ENCODE measurements around the gene SDHB. TPM values are rescaled to one million over a fixed set of nuclear protein-coding genes. Genes with fewer than 3 reads are reported as not detected.

Gene SDHB
- total and polyA plus RNA-seq, 2 of the 13 experiments (the other 11 are each of a cell fraction or from before 2014, with no cell fraction given) = 136 to 142 TPM

GRCh38 chr1:17011092-17011438 is 42.8 kb downstream of the SDHB start:
- peak overlapping the region; percentile 99 for H3K4me2 ChIP-seq (ENCODE audit: low read depth, low read length)
- no peaks in the 10 kb centered on the region for H3K36me3 ChIP-seq (replicated peaks in 1 of 2; ENCODE audit: control insufficient read depth in 1 of 2, insufficient read depth in 2 of 2, low read length in 2 of 2)
- DNase-seq (ENCODE audit: low spot score) = no peak
- no TSS peak for BruUV-seq (replicated peaks)
- no peak overlapping the region for H3K27ac ChIP-seq (ENCODE audit: extremely low read length, insufficient read depth, low read length)
- TF ChIP-seq LCORL (IDR thresholded peaks at IDR 0.05) (no peak), LCORL (CRISPR knock-in tag; IDR thresholded peaks at IDR 0.05) (0 out of 2 replicates have a peak, but pooled peaks have one; percentile 27), ZNF749 (CRISPR knock-in tag; IDR thresholded peaks at IDR 0.05; ENCODE audit: borderline replicate concordance) (0 out of 2 replicates have a peak, but pooled peaks have one; percentile 2), GFI1 (CRISPR knock-in tag; IDR thresholded peaks at IDR 0.05; ENCODE audit: borderline replicate concordance) (0 out of 2 replicates have a peak, but pooled peaks have one; percentile 22), ZNF501 (CRISPR knock-in tag; IDR thresholded peaks at IDR 0.05) (peak; percentile 27; the same call in 1 of the 2 replicates), NR1H2 (CRISPR knock-in tag; IDR thresholded peaks at IDR 0.05; ENCODE audit: borderline replicate concordance, low read depth) (no peak), FOXM1 (CRISPR knock-in tag; IDR thresholded peaks at IDR 0.05) (no peak), TBX2 (CRISPR knock-in tag; IDR thresholded peaks at IDR 0.05; ENCODE audit: borderline replicate concordance) (no peak), ZSCAN20 (CRISPR knock-in tag; IDR thresholded peaks at IDR 0.05; ENCODE audit: borderline replicate concordance) (peak; percentile 26; the same call in 1 of the 2 replicates), ZNF768 (CRISPR knock-in tag; IDR thresholded peaks at IDR 0.05) (peak; percentile 79), ZNF672 (CRISPR knock-in tag; IDR thresholded peaks at IDR 0.05) (no peak), ZNF34 (CRISPR knock-in tag; IDR thresholded peaks at IDR 0.05; ENCODE audit: borderline replicate concordance) (no peak), ZFY (CRISPR knock-in tag; IDR thresholded peaks at IDR 0.05) (no peak), ZNF407 (CRISPR knock-in tag; IDR thresholded peaks at IDR 0.05; ENCODE audit: not compliant biosample characterization) (peak; percentile 55), ZNF839 (CRISPR knock-in tag; IDR thresholded peaks at IDR 0.05; ENCODE audit: borderline replicate concordance) (no peak), FOXO4 (CRISPR knock-in tag; conservative IDR thresholded peaks at IDR 0.05) (0 out of 2 replicates have a peak, but pooled peaks have one; percentile 10)
- H3K9me3 ChIP-seq (ENCODE audit: low read length) = no peaks in the 10 kb centered on the region
- no peak overlapping the region for H2AFZ ChIP-seq (ENCODE audit: low read length)
- CTCF ChIA-PET (ENCODE audit: low intra/inter-chr PET ratio, low total read pairs) = no interaction called here
- no peaks in the 10 kb centered on the region for H4K20me1 ChIP-seq (ENCODE audit: insufficient read depth, low read length)
- H3K27me3 ChIP-seq (ENCODE audit: control insufficient read depth in 1 of 2, insufficient read depth in 2 of 2, low read length in 2 of 2) = no peaks in the 10 kb centered on the region
- H3K4me1 ChIP-seq (ENCODE audit: insufficient read depth, low read length) = peaks cover 43% of the 10 kb centered on the region
- FAIRE-seq = no peak
- intact Hi-C loops (cut with micrococcal nuclease; ENCODE audit: unreplicated experiment) (no loop called here), in situ Hi-C loops (cut with HindIII; ENCODE audit: extremely low pct_ligation_motif_present, low pct_unique_long_range_greater_than_20kb) (no loop called here)
- POLR2A ChIA-PET = no interaction called here
- peak overlapping the region; percentile 70 for H3K9ac ChIP-seq (ENCODE audit: insufficient read depth, low read depth, low read length)
- H3K79me2 ChIP-seq (ENCODE audit: insufficient read depth, low read length) = no peaks in the 10 kb centered on the region
- peak overlapping the region; percentile 56 to 87 (median 65) for H3K4me3 ChIP-seq (replicated peaks in 1 of 3; ENCODE audit: insufficient read depth in 1 of 3, low read depth in 2 of 3, low read length in 3 of 3)
- ATAC-seq = no peak
- 8% methylated on average over 8 of the region's 15 CpGs for WGBS (ENCODE audit: low lambda C conversion rate)

All from HepG2 (cell line).